GM19193 (cell line): ENCODE measurements around the gene SEMA5A.

Experiments
- POLR2A ChIP-seq: IDR thresholded peaks from 4 replicates; pipeline ENCODE4 v1.6.1; 2011; ENCODE audit not compliant: insufficient read depth, insufficient read length; ENCODE audit errors: extremely low read depth

The SEMA5A gene

DNA sequence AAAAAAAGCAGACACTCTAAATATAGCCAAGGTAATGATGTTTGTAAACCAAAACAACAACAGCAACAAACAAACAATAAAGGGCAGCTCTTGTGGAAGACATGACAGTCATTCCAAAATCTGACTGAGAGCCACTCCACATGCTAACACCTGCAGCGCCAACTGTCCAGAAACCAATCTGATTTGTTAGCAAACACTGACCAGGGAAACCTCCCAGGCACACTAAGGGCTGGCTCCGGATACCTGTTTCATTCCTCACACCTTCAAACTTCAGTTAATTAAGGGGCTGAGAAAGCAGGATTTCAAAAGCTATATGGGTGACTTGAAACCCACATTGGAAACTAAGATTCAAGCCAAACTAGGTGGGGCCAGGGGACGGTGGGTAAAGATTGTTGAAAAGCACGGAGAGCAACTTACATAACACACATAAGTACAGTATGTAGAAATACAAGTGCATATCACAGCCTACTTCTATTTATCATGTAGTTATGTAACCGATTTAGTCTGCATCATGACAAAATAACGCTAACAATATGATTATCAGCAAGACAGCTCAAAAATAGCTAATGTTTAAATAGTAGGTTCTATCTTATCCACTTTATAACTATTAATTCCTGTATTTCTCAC lies 203.6 kb downstream of the SEMA5A start:
- TF ChIP-seq POLR2A: no peak

DNA sequence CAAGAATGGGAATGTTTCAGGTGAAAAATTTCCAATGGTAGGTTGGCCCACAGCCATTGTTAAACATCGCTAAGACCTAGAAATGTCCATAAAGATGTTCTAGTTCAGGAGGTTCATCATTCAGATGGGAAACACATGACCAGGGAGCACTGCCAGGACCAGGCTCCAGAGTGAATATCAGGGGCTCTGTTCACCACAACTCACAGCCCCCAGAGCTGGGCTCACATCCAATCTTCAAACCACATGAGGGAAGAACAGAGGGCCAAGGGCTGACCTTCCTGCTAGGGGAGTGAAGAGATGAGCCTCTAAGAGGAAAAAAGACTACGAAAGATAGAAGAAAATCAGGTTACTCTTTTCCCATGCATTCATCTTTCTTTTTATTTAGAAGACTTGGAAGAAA lies 205.8 kb downstream of the SEMA5A start:
- TF ChIP-seq POLR2A: no peak

DNA sequence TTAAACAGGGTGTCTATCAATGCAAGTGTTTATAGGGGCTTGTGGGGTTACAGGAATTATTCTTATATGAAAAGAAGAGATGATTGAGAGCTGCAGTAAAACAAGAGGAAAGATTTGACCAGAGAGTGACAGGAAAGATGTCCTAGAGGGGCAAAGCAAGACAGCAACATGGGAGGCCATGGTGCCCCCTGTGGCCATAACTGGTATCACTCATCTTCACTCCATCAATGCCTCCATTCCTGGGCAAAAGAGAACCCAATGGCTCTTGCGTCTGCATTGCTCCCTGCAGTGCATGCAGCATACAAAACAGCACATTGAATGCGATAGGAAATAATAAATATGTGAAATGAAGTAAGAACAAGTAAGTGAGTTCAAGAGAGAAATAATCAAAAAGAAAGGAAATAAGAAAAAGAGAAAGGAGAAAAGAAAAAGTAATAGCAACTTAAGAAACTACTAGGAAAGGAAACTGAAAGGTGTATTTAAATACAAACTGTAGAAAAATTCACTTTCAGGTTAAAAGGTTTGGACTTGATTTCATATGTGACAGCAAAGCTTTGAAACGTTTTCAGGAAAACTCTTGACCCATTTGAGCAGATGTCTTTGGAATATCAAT lies 206.6 kb downstream of the SEMA5A start:
- no peak for TF ChIP-seq POLR2A

- TF ChIP-seq POLR2A: no peak
Observed at GRCh38 chr5:9338796-9339195, 207.1 kb downstream of the SEMA5A start.

GRCh38 chr5:9337928-9338595 lies 207.8 kb downstream of the SEMA5A start:
- no peak for TF ChIP-seq POLR2A

DNA sequence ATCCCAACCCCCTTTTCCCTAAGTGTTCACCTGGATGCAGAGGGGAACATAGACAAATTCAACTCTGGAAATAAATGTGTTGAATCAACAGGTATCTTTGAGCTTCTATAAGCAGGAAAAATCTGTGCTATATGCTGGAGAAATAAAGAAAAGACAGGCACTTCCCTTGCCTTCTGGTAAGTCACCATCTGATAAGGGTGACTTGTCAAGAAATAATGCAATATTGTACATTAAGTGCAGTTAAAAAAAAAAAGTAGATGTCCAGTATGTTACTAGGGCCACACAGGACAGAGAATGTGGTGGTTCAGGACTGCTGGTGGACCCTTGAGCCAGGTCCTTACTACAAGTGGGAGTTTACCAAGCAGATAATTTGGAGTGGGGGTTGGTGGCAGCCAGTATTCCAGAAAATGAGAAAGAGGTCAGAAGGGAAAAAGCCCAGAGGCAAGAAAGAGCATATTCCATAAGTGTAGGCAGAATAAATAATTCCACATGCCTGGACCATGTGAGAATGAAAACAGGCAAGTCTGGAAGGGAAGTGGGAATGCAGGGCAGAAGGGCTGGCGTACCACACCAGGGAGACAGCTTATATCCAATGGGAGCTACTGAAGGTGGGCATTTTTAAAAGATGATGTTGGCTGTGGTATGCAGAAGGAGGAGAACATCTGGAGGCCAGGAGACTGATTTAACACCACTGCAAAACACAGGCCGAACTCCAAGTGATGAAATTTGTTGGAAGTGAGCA lies 209.9 kb downstream of the SEMA5A start:
- no peak for TF ChIP-seq POLR2A

DNA sequence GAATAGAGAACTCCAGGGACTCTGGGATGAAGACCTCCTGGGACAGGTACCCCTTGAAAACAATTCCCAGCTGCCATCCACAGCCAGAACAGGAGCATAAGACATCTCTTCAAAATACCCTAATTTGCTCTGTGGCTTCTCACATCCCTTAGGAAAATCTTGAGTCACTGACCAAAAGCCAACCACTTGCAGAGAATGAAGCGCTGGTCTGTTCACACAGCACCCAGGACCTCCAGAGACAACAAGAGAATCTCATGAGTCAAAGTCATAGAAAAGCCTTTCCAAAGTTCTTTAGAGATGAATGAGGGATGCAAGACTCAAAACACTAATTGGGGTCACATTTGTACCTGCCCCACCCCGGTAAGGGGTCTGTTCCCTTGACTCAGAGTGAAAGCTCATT lies 210.6 kb downstream of the SEMA5A start:
- TF ChIP-seq POLR2A: no peak

GRCh38 chr5:9332026-9332425 lies 213.8 kb downstream of the SEMA5A start:
- no peak for TF ChIP-seq POLR2A

DNA sequence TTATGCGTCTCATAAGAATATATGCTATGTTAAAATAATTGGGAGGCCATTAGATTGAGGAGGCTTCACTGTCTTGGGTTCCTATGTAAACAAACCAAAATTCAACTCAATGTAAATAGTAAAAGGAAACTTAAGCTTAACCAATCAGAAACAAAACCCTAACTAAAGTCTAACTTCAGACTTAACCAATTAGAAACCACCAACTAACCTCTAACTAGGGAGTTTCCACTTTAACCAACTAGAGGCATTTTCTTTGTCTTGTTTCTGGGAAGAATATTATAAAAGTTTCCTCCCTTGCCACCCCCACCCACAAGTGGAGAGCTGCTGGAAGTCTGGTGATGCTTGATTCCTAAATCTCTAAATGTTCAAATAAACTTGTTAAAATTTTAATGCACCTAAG lies 214.5 kb downstream of the SEMA5A start:
- TF ChIP-seq POLR2A: no peak

- no peak for TF ChIP-seq POLR2A
Observed at GRCh38 chr5:9329125-9329524, 216.8 kb downstream of the SEMA5A start.

GRCh38 chr5:9325549-9325948 lies 220.3 kb downstream of the SEMA5A start:
- no peak for TF ChIP-seq POLR2A

DNA sequence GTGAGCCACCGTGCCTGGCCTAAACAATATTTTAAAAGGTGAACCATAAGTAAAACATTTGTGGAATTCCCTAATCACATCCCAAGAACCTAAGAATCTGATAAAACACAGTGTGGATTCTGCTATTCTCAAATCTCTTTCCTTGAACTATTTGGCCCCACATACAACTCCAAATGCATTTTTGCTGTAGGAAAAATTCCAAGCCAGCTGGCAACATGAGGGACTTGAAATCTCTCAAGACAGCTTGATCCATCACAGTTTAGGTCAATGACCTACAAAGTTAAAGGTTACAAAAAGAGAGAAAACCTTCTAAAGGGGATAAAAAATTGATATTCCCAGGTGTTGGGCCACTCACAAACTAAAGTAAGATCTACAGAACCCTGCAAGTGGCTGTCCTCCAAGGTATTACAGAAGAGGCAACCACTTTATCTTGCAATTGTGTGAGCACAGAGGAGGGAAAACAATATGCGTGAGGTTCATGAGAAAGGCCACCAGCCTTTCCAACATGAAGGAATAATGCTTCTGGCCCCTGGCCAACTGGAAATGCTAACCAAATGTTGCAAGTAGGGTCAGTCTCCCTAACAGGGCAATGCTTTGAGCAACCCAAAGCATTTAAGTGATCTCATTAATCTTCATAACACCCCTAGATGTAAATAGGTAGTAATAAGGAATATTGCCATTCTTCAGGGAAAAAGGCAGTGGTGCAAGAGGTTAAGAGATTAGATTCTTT lies 221.4 kb downstream of the SEMA5A start:
- no peak for TF ChIP-seq POLR2A

- no peak for TF ChIP-seq POLR2A
Observed at GRCh38 chr5:9320652-9321051, 225.2 kb downstream of the SEMA5A start.

- TF ChIP-seq POLR2A: no peak
Observed at GRCh38 chr5:9318031-9318430, 227.8 kb downstream of the SEMA5A start.

GRCh38 chr5:9316733-9317132 lies 229.1 kb downstream of the SEMA5A start:
- TF ChIP-seq POLR2A: no peak
